ENCODE data around the gene OTOG.

DNA sequence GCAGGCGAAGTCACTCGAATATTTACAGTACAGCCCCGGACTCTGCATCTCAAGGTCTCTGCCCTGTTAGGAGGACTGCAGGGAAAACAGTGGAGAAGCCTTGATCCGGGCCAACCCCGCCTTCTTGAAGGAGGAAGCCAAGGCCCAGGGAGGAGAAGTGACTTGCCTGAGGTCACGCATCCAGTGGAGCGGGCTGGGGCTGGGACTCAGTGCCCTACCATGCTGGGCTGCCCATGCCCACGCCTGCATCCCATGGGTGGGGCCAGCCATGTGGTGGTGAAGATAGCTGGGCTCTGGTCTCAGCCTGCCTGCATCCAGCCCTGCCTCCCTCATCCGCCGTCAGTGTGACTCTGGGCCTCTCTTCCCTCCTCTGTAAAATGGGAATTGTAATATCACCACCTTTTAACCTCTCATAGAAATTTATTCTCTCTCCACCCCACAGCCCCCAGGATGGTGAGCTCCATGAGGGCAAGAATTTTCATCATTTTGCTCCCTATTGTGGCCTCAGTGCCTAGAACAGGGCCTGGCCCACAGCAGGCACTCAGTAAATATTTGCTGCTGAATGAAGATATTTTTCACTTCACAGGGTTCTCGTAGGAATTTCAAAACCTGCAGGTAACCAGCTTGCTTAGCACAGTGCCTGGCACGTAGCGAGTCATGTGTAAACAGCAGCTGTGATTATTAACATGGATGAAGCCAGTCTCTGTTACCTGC lies 57.3 kb downstream of the OTOG start:
- TF ChIP-seq, protein P1, sequence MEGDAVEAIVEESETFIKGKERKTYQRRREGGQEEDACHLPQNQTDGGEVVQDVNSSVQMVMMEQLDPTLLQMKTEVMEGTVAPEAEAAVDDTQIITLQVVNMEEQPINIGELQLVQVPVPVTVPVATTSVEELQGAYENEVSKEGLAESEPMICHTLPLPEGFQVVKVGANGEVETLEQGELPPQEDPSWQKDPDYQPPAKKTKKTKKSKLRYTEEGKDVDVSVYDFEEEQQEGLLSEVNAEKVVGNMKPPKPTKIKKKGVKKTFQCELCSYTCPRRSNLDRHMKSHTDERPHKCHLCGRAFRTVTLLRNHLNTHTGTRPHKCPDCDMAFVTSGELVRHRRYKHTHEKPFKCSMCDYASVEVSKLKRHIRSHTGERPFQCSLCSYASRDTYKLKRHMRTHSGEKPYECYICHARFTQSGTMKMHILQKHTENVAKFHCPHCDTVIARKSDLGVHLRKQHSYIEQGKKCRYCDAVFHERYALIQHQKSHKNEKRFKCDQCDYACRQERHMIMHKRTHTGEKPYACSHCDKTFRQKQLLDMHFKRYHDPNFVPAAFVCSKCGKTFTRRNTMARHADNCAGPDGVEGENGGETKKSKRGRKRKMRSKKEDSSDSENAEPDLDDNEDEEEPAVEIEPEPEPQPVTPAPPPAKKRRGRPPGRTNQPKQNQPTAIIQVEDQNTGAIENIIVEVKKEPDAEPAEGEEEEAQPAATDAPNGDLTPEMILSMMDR (IDR thresholded peaks at IDR 0.05; ENCODE audit: borderline replicate concordance, extremely low read depth, low read length, poor library complexity, severe bottlenecking): no peak
- no peak for TF ChIP-seq EZH2 (IDR thresholded peaks at IDR 0.05; ENCODE audit: borderline replicate concordance, low read depth, low read length, severe bottlenecking)
